GM06990 (cell line): ENCODE data around the gene ADAMTSL5.
"Not testable (repeated sequence)": the region's sequence is repeated elsewhere in the genome, so short reads cannot be mapped to it uniquely, and the experiment has no call there.

Experiments
- DNase-seq: peaks from one replicate; pipeline ENCODE4 v3.0.0-alpha.2; 2011; ENCODE audit not compliant: insufficient read length; ENCODE audit errors: extremely low read depth
- H3K27me3 ChIP-seq: replicated peaks from 2 replicates; pipeline ENCODE4 v1.6.0; 2011; ENCODE audit warnings: low read length; ENCODE audit not compliant: control insufficient read depth, insufficient read depth
- H3K36me3 ChIP-seq: 2 replicates; pipeline ENCODE4 v1.5.1; 2011; ENCODE audit warnings: low read length; ENCODE audit not compliant: control insufficient read depth, insufficient read depth
- H3K4me3 ChIP-seq: replicated peaks from 2 replicates; pipeline ENCODE4 v1.5.1; 2011; ENCODE audit warnings: low read depth, mild to moderate bottlenecking, control low read depth, low read length
- TF ChIP-seq, protein P1 (sequence below): IDR thresholded peaks from 2 replicates; pipeline ENCODE4 v1.5.1; 2011; ENCODE audit warnings: low read length, control low read depth, mild to moderate bottlenecking, inconsistent platforms; ENCODE audit not compliant: insufficient read depth, poor library complexity, severe bottlenecking

ADAMTSL5 gene

DNA sequence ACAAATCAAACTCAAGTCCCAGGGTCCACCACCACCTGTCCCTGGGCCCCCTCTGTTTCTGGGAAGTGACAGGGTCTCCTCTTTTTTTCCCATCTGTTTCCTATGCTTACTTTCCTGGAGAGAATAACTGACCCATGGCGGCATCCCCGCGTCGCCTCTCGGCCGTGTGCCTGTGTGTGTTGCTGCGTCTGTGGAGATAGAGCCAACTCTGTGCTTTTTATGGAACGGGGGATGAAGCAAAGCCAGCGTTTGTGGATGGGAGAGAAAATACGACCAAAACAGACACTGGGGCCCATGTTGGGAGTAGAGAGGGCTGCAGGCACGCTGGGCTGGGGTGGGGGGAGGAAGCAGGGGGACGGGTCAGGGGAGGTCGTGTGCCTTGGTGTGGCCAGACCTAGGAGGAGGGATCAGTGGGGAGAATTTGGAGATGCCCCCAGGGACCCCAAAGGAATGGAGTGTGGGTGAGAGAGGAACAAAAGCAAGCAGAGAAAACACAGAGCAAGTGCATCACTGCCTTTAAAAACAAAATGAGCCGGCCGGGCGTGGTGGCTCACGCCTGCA lies 27.6 kb upstream of the ADAMTSL5 start:
- no peak for DNase-seq
- TF ChIP-seq, protein P1, sequence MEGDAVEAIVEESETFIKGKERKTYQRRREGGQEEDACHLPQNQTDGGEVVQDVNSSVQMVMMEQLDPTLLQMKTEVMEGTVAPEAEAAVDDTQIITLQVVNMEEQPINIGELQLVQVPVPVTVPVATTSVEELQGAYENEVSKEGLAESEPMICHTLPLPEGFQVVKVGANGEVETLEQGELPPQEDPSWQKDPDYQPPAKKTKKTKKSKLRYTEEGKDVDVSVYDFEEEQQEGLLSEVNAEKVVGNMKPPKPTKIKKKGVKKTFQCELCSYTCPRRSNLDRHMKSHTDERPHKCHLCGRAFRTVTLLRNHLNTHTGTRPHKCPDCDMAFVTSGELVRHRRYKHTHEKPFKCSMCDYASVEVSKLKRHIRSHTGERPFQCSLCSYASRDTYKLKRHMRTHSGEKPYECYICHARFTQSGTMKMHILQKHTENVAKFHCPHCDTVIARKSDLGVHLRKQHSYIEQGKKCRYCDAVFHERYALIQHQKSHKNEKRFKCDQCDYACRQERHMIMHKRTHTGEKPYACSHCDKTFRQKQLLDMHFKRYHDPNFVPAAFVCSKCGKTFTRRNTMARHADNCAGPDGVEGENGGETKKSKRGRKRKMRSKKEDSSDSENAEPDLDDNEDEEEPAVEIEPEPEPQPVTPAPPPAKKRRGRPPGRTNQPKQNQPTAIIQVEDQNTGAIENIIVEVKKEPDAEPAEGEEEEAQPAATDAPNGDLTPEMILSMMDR, result no peak
- Histone ChIP-seq H3K36me3 (no peaks in the 10 kb centered on the region), H3K4me3 (no peak overlapping the region), H3K27me3 (no peaks in the 10 kb centered on the region)

DNA sequence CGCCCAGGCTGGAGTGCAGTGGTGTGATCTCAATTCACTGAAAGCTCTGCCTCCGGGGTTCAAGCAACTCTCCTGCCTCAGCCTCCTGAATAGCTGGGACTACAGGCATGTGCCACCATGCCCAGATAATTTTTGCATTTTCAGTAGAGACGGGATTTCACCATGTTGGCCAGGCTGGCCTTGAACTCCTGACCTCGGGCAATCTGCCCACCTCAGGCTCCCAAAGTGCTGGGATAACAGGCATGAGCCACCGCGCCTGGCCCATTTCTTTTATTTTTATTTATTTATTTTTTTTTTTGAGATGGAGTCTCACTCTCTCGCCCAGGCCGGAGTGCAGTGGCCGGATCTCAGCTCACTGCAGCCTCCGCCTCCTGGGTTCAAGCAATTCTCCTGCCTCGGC lies 26.9 kb upstream of the ADAMTSL5 start:
- not testable (repeated sequence) for H3K27me3 ChIP-seq, H3K4me3 ChIP-seq, H3K36me3 ChIP-seq, DNase-seq

DNA sequence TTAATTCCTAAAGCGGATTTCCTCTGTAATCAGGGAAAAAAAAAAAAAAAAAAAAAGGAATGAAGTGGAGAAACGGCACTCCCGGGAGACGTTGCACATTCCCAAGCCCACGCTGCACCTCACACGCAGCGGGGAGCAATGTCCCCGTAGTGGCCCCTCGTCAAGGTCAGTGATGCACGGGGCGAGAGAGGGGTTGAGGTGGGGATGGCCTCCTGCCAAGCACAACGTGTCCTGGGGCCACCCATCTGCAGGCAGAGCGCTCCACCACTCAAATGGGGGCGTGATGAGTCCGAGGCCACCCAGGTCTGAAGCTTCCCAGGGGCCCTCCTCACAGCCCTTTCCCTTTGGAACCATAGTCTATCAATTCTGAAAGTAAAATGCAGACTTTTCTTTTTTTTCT lies 26.2 kb upstream of the ADAMTSL5 start:
- Histone ChIP-seq H3K36me3 (no peaks in the 10 kb centered on the region), H3K4me3 (no peak overlapping the region), H3K27me3 (no peaks in the 10 kb centered on the region)
- no peak for DNase-seq
- TF ChIP-seq, protein P1, result no peak

DNA sequence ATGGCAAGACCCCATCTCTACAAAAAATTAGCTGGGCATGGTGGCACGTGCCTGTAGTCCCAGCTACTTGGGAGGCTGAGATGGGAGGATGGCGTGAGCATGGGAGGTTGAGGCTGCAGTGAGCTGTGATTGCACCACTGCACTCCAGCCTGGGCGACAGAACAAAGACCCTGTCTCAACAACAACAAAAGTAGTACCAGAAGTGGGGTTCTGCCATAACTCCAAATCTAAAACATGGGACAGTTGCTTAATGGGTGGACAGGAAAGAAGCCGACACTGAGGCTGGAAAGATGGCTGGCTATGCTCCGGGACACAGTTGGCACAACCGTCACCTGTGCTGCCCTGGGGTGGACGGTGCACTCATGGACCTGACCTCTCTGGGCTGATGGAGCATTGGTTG lies 22.9 kb upstream of the ADAMTSL5 start:
- H3K36me3 ChIP-seq, DNase-seq, H3K4me3 ChIP-seq, H3K27me3 ChIP-seq: not testable (repeated sequence)

DNA sequence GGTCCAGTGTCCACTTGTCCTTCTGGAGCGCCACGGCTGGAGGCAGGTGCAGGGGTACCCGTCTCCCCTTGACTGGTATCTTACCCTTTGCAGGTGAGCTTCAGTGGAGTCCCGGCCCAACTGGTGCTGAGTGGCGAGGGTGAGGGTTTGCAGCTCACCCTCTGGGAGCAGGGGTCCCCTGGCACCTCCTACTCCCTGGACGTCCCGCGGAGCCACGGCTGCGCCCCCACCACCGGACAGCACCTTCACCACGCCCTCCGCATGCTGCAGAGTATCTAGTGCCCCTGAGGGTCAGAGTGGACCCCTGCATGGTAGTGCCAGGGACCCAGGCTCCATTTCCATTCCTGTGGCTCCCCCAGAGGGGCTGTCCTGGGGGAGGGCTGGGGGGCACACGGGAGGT lies 22.2 kb upstream of the ADAMTSL5 start:
- TF ChIP-seq, protein P1, result no peak
- DNase-seq, result no peak
- Histone ChIP-seq H3K27me3 (no peaks in the 10 kb centered on the region), H3K36me3 (no peaks in the 10 kb centered on the region), H3K4me3 (no peak overlapping the region)

DNA sequence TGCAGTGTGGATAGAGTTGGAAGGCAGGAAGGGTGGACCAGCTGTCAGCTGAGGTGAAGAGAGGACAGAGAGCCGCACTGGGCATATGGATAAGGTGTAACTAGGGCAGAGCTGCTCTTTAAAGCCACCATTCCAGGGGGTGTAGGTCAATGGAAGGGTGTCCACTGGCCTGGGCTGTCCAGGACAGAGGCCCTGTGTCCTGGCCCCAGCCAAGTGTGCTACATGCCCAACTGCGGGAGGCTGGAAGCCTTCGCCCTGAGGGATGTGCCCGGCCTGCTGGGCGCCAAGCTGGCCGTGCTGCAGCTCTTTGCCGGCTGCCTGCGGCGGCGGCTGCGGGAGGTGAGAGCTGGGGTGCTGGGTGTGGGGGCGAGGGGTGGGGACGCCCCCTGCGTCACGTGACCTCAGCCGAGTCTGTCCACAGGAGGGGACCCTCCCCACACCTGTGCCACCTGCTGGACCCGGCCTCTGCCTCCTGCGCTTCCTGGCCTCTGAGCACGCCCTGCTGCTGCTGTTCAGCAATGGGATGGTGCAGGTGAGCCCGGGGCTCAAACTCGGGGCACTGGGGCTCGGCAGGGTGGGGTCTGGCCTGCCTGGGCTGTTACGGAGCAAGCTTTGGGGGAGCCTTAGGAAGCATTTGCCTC lies 20.8 kb upstream of the ADAMTSL5 start:
- Histone ChIP-seq H3K4me3 (no peak overlapping the region), H3K27me3 (no peaks in the 10 kb centered on the region; the same call in 1 of the 2 replicates), H3K36me3 (no peaks in the 10 kb centered on the region)
- TF ChIP-seq, protein P1, result no peak
- no peak for DNase-seq

DNA sequence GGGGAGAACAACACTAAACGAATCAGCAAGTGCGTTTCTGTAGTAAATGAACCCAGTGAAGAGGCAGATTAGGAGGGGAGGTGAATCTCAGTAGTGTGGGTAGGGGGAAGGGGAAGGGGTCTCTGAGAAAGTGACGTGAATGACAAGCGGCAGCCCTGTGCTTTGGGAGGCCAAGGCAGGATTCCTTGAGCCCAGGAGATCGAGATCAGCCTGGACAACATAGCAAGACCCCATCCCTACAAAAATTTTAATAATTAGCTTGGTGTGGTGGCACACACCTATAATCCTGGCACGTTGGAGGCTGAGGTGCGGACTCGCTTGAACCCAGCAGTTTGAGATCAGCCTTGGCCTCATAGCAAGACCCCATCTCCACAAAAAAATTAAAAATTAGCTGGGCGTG lies 19.2 kb upstream of the ADAMTSL5 start:
- H3K4me3 ChIP-seq, result no peak overlapping the region
- TF ChIP-seq, protein P1, result no peak
- H3K36me3 ChIP-seq, result no peaks in the 10 kb centered on the region
- H3K27me3 ChIP-seq, result no peaks in the 10 kb centered on the region; the same call in 1 of the 2 replicates
- DNase-seq, result no peak
